Naive B cell (primary cell): ENCODE results near the gene LRRC17. TPM values are rescaled to one million over a fixed set of nuclear protein-coding genes. Genes with fewer than 3 reads are reported as not detected.
"Not testable (repeated sequence)": the region's sequence is repeated elsewhere in the genome, so short reads cannot be mapped to it uniquely, and the experiment has no call there.

Source experiments
- ATAC-seq, 2 donors: fragments of 150-1000 bp; cut with Tn5 transposase; 2 replicates each; pipeline ENCODE4 v1.10.0; 2021; ENCODE audit warnings: low read depth in 2 of 2, mild to moderate bottlenecking in 2 of 2, moderate library complexity in 2 of 2
- DNase-seq: peaks from one replicate; pipeline ENCODE4 v3.0.0; 2022
- H3K27ac Mint-ChIP-seq, 6 donors: one replicate each; pipeline ENCODE4 v1.8.0; 2020 to 2022; ENCODE audit warnings: mild to moderate bottlenecking in 6 of 6, mixed read lengths in 6 of 6, moderate library complexity in 5 of 6, inconsistent platforms in 2 of 6
- H3K27me3 Mint-ChIP-seq, 3 donors: one replicate each; pipeline ENCODE4 v1.8.0; 2021 to 2022; ENCODE audit warnings: mixed read lengths in 3 of 3, mild to moderate bottlenecking in 1 of 3
- H3K36me3 Mint-ChIP-seq, 2 donors: one replicate each; pipeline ENCODE4 v1.8.0; 2020 to 2022; ENCODE audit warnings: mixed read lengths in 2 of 2, inconsistent platforms in 1 of 2, mild to moderate bottlenecking in 1 of 2
- H3K4me1 Mint-ChIP-seq, 3 donors: one replicate each; pipeline ENCODE4 v1.8.0; 2020 to 2022; ENCODE audit warnings: mixed read lengths in 3 of 3, inconsistent platforms in 1 of 3, mild to moderate bottlenecking in 1 of 3, moderate library complexity in 1 of 3
- H3K4me3 Mint-ChIP-seq, 8 donors: one replicate each; pipeline ENCODE4 v1.8.0; 2020 to 2022; ENCODE audit warnings: mild to moderate bottlenecking in 8 of 8, mixed read lengths in 8 of 8, moderate library complexity in 8 of 8, inconsistent platforms in 2 of 8
- H3K9me3 Mint-ChIP-seq, 7 donors: one replicate each; pipeline ENCODE4 v1.8.0; 2020 to 2022; ENCODE audit warnings: mixed read lengths in 7 of 7, mild to moderate bottlenecking in 5 of 7, inconsistent platforms in 2 of 7, moderate library complexity in 1 of 7
- polyA plus RNA-seq, 6 donors: library from polyadenylated mRNA; unstranded; fragments of 300-500 nt; fragmentation: Illumina TruSeq; gene quantifications; one replicate each; pipeline ENCODE4 v1.2.3, GENCODE V29; 2021; ENCODE audit warnings: low read depth in 6 of 6

Gene LRRC17
- polyA plus RNA-seq, 6 donors from 2014 or later, result 0.40 to 1.2 TPM; not detected in 4

- no peaks in the 10 kb centered on the region for H3K4me1 Mint-ChIP-seq
- no peak for ATAC-seq
These were observed 61.8 kb downstream of the LRRC17 start for GRCh38 chr7:102974366-102975236.

GRCh38 chr7:102975854-102976253 is 63.1 kb downstream of the LRRC17 start:
- H3K4me1 Mint-ChIP-seq, result no peaks in the 10 kb centered on the region
- no peak for ATAC-seq

More at GRCh38 chr7:102974366-102975236, 61.8 kb downstream of the LRRC17 start:
- peak overlapping the region in 1 of 8 donors; percentile 9 for H3K4me3 Mint-ChIP-seq
- no peak for DNase-seq
- H3K27ac Mint-ChIP-seq, result peak overlapping the region in 1 of 6 donors; percentile 5
- H3K9me3 Mint-ChIP-seq, result peaks cover 0 to 3% (median 0%) of the 10 kb centered on the region in 7 donors
- H3K36me3 Mint-ChIP-seq, result no peaks in the 10 kb centered on the region
- no peaks in the 10 kb centered on the region for H3K27me3 Mint-ChIP-seq

GRCh38 chr7:102976493-102976892 is 63.7 kb downstream of the LRRC17 start:
- DNase-seq, result no peak
- Mint-ChIP-seq H3K4me3 (no peak overlapping the region), H3K4me1 (no peaks in the 10 kb centered on the region), H3K9me3 (peaks cover 0 to 3% (median 0%) of the 10 kb centered on the region in 7 donors), H3K27ac (peak overlapping the region in 1 of 6 donors; percentile 86), H3K27me3 (no peaks in the 10 kb centered on the region), H3K36me3 (no peaks in the 10 kb centered on the region)
- no peak for ATAC-seq

More at GRCh38 chr7:102975854-102976253, 63.1 kb downstream of the LRRC17 start:
- no peak overlapping the region for H3K4me3 Mint-ChIP-seq
- DNase-seq, result no peak
- no peaks in the 10 kb centered on the region for H3K36me3 Mint-ChIP-seq
- H3K9me3 Mint-ChIP-seq, result peaks cover 0 to 3% (median 0%) of the 10 kb centered on the region in 7 donors
- no peaks in the 10 kb centered on the region for H3K27me3 Mint-ChIP-seq
- H3K27ac Mint-ChIP-seq, result no peak overlapping the region

GRCh38 chr7:102977586-102977985 is 64.8 kb downstream of the LRRC17 start:
- H3K27me3 Mint-ChIP-seq, H3K4me1 Mint-ChIP-seq, H3K27ac Mint-ChIP-seq, H3K9me3 Mint-ChIP-seq, H3K36me3 Mint-ChIP-seq, ATAC-seq, DNase-seq, H3K4me3 Mint-ChIP-seq: not testable (repeated sequence)

- no peaks in the 10 kb centered on the region for H3K36me3 Mint-ChIP-seq
- DNase-seq (no peak), ATAC-seq (no peak)
- no peaks in the 10 kb centered on the region for H3K27me3 Mint-ChIP-seq
- peaks cover 0 to 6% (median 0%) of the 10 kb centered on the region in 7 donors for H3K9me3 Mint-ChIP-seq
- no peak overlapping the region for H3K4me3 Mint-ChIP-seq
- H3K4me1 Mint-ChIP-seq, result no peaks in the 10 kb centered on the region
- H3K27ac Mint-ChIP-seq, result no peak overlapping the region
These were observed 65.5 kb downstream of the LRRC17 start for GRCh38 chr7:102978284-102978683.

GRCh38 chr7:102979670-102980069 is 66.9 kb downstream of the LRRC17 start:
- Mint-ChIP-seq H3K27me3 (no peaks in the 10 kb centered on the region), H3K4me1 (no peaks in the 10 kb centered on the region), H3K36me3 (no peaks in the 10 kb centered on the region), H3K27ac (no peak overlapping the region), H3K9me3 (peaks cover 0 to 6% (median 0%) of the 10 kb centered on the region in 7 donors), H3K4me3 (no peak overlapping the region)
- DNase-seq, result no peak
- ATAC-seq, result no peak

- no peak for ATAC-seq
- Mint-ChIP-seq H3K27ac (peak overlapping the region in 2 of 6 donors; percentile 30 to 60), H3K36me3 (no peaks in the 10 kb centered on the region)
These were observed 68.7 kb downstream of the LRRC17 start for GRCh38 chr7:102981451-102981850.

GRCh38 chr7:102982235-102982634 is 69.4 kb downstream of the LRRC17 start:
- Mint-ChIP-seq H3K36me3 (no peaks in the 10 kb centered on the region), H3K27ac (no peak overlapping the region), H3K9me3 (peaks cover 0 to 3% (median 0%) of the 10 kb centered on the region in 7 donors), H3K27me3 (no peaks in the 10 kb centered on the region), H3K4me3 (no peak overlapping the region), H3K4me1 (no peaks in the 10 kb centered on the region)
- DNase-seq (no peak), ATAC-seq (no peak)

More at GRCh38 chr7:102981451-102981850, 68.7 kb downstream of the LRRC17 start:
- Mint-ChIP-seq H3K4me1 (no peaks in the 10 kb centered on the region), H3K27me3 (no peaks in the 10 kb centered on the region), H3K4me3 (no peak overlapping the region), H3K9me3 (peaks cover 0 to 6% (median 0%) of the 10 kb centered on the region in 7 donors)
- no peak for DNase-seq

- H3K4me3 Mint-ChIP-seq, result no peak overlapping the region
- DNase-seq (no peak), ATAC-seq (no peak)
- no peaks in the 10 kb centered on the region for H3K27me3 Mint-ChIP-seq
- peaks cover 0 to under 1% (median 0%) of the 10 kb centered on the region in 3 donors for H3K4me1 Mint-ChIP-seq
- H3K9me3 Mint-ChIP-seq, result peaks cover 0 to 3% (median 0%) of the 10 kb centered on the region in 7 donors
- H3K27ac Mint-ChIP-seq, result no peak overlapping the region
- H3K36me3 Mint-ChIP-seq, result no peaks in the 10 kb centered on the region
These were observed 70.8 kb downstream of the LRRC17 start for GRCh38 chr7:102983602-102984001.

GRCh38 chr7:102985176-102985783 is 72.5 kb downstream of the LRRC17 start:
- ATAC-seq, result no peak
- no peaks in the 10 kb centered on the region for H3K27me3 Mint-ChIP-seq
- no peak overlapping the region for H3K27ac Mint-ChIP-seq
- H3K4me3 Mint-ChIP-seq, result no peak overlapping the region
- peaks cover 0 to 7% (median 0%) of the 10 kb centered on the region in 3 donors for H3K4me1 Mint-ChIP-seq
- H3K9me3 Mint-ChIP-seq, result peaks cover 0 to 3% (median 0%) of the 10 kb centered on the region in 7 donors
- H3K36me3 Mint-ChIP-seq, result no peaks in the 10 kb centered on the region
- DNase-seq, result no peak

GRCh38 chr7:102988088-102988487 is 75.3 kb downstream of the LRRC17 start:
- H3K4me3 Mint-ChIP-seq, result no peak overlapping the region
- DNase-seq (no peak), ATAC-seq (no peak)
- peaks cover 0 to 7% (median 0%) of the 10 kb centered on the region in 3 donors for H3K4me1 Mint-ChIP-seq
- no peaks in the 10 kb centered on the region for H3K27me3 Mint-ChIP-seq
- H3K36me3 Mint-ChIP-seq, result no peaks in the 10 kb centered on the region
- H3K27ac Mint-ChIP-seq, result peak overlapping the region in 1 of 6 donors; percentile 64
- H3K9me3 Mint-ChIP-seq, result no peaks in the 10 kb centered on the region

- Mint-ChIP-seq H3K27ac (no peak overlapping the region), H3K4me1 (peaks cover 0 to 7% (median 0%) of the 10 kb centered on the region in 3 donors), H3K27me3 (no peaks in the 10 kb centered on the region), H3K4me3 (no peak overlapping the region), H3K36me3 (no peaks in the 10 kb centered on the region), H3K9me3 (no peaks in the 10 kb centered on the region)
- ATAC-seq (no peak), DNase-seq (no peak)
These were observed 76.1 kb downstream of the LRRC17 start for GRCh38 chr7:102988631-102989560.

GRCh38 chr7:102990642-102991041 is 77.8 kb downstream of the LRRC17 start:
- H3K4me3 Mint-ChIP-seq, result no peak overlapping the region
- no peaks in the 10 kb centered on the region for H3K27me3 Mint-ChIP-seq
- no peak for ATAC-seq
- H3K36me3 Mint-ChIP-seq, result no peaks in the 10 kb centered on the region
- H3K4me1 Mint-ChIP-seq, result peaks cover 0 to 7% (median 0%) of the 10 kb centered on the region in 3 donors
- no peaks in the 10 kb centered on the region for H3K9me3 Mint-ChIP-seq
- no peak for DNase-seq
- no peak overlapping the region for H3K27ac Mint-ChIP-seq
